Left renal cortex interstitium (tissue), 4 donors: ENCODE measurements around the gene FTL. TPM values are rescaled to one million over a fixed set of nuclear protein-coding genes. Genes with fewer than 3 reads are reported as not detected.

ENCODE experiments used
- DNase-seq, 4 donors: peaks; one replicate each; pipeline ENCODE4 v3.0.0-alpha.2; 2013; ENCODE audit warnings: low read depth in 4 of 4, low spot score in 2 of 4, missing footprints in 1 of 4
- polyA plus RNA-seq, 4 donors: library from polyadenylated mRNA; unstranded; fragments of 120-200 nt; gene quantifications; one replicate each; pipeline ENCODE4 v1.2.1, GENCODE V29; 2013; ENCODE audit not compliant: insufficient read length in 4 of 4

FTL gene
- polyA plus RNA-seq, 4 donors = 2,498 to 2,845 (median 2,570) TPM

GRCh38 chr19:48945415-48945814 is 19.7 kb upstream of the FTL start:
- DNase-seq = no peak

- no peak for DNase-seq
Observed at GRCh38 chr19:48945817-48946216, 19.3 kb upstream of the FTL start.

- DNase-seq = no peak
Observed at GRCh38 chr19:48946463-48947257, 18.4 kb upstream of the FTL start.

GRCh38 chr19:48947258-48947542 is 17.9 kb upstream of the FTL start:
- DNase-seq = no peak

GRCh38 chr19:48950159-48950558 is 14.9 kb upstream of the FTL start:
- no peak for DNase-seq

DNA sequence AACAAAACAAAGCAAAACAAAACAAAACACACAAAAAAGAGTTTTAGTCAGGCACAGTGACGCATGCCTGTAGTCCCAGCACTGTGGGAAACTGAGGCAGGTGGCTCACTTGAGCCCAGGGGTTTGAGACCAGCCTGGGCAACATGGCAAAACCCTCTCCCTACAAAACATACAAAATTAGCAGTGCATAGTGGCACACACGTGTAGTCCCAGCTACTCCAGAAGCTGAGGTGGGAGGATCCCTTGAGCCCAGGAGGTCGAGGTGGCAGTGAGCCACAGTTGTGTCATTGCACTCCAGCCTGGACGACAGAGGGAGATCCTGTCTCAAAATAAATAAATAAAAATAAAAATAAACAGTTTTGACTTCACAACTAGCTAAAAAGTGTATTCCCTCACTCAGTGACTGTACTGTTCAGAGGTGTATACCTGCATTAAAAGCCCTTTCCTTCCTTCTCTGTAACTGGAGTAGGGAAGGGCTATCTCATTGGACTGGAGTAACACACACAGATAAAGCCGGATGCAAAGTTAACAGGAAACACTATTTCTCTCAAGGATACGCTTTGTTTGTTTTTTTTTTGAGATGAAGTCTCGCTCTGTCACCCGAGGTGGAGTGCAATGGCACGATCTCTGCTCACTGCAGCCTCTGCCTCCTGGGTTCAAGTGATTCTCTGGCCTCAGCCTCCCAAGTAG is 14.1 kb upstream of the FTL start:
- DNase-seq = no peak

DNA sequence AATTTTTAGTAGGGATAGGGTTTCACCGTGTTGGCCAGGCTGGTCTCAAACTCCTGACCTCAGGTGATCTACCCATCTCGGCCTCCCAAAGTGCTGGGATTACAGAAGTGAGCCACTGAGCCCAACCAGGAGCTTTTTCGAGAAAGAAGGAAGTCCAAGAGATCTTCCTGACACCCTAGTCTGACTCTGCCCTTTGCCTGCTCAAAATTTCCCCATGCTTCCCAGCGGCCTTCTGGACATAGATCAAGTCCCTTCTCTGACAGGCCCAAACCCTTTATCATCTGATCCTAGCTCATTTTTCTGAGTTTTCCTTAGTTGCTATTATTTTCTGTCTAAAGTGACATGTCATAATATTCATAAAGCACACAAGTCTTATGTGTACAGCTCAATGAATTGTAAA is 12.0 kb upstream of the FTL start:
- DNase-seq = no peak

DNA sequence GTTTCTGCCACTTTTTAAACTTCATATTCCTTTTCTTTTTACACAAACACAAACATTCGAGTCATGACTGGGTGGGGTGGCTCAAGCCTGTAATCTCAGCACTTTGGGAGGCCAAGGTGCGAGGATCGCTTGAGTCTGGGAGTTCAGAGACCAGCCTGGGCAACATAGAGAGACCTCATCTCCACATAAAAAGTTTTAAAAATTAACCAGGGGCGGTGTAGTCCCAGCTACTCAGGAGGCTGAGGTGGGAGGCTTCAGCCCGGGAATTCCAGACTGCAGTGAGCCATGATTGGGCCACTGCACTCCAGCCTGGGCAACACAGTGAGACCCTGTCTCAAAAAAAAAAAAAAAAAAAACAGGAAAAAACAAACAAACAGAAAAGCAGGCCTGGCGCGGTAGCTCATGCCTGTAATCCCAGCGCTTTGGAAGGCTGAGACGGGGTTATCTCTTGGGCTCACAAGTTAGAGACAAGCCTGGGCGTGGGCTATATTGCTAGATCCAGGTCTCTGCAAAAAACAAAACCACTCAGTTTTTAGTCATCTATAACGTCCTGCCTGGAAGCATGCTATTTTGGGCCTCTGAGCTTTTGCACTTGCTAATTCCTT is 11.0 kb upstream of the FTL start:
- DNase-seq = no peak

- DNase-seq = peak in 3 of 4 donors; percentile 68 to 93 (median 87)
Observed at GRCh38 chr19:48954595-48955307, 10.4 kb upstream of the FTL start, which contains the start of gene BAX. Gene BAX, plus strand, starts transcription at chr19:48954875. Its CDS starts 54 bp downstream, at chr19:48954929.

- no peak for DNase-seq
Observed at GRCh38 chr19:48955308-48955958, 9.7 kb upstream of the FTL start.

- no peak for DNase-seq
Observed at GRCh38 chr19:48958006-48958405, 7.1 kb upstream of the FTL start.

- DNase-seq = no peak
Observed at GRCh38 chr19:48959341-48960239, 5.5 kb upstream of the FTL start.

DNA sequence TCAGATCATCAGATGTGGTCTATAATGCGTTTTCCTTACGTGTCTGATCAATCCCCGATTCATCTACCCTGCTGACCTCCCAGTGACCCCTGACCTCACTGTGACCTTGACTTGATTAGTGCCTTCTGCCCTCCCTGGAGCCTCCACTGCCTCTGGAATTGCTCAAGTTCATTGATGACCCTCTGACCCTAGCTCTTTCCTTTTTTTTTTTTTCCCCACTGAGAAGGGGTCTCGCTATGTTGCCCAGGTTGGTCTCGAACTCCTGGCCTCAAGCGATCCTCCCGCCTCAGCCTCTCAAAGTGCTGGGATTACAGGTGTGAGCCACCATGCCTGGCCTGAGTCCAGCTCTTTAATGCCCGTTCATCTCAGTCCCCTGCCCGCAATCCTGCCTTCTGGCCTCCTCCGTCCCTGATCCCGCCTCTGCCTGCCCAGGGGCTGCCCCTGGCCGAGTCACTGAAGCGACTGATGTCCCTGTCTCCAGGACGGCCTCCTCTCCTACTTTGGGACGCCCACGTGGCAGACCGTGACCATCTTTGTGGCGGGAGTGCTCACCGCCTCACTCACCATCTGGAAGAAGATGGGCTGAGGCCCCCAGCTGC is 4.0 kb upstream of the FTL start:
- no peak for DNase-seq

DNA sequence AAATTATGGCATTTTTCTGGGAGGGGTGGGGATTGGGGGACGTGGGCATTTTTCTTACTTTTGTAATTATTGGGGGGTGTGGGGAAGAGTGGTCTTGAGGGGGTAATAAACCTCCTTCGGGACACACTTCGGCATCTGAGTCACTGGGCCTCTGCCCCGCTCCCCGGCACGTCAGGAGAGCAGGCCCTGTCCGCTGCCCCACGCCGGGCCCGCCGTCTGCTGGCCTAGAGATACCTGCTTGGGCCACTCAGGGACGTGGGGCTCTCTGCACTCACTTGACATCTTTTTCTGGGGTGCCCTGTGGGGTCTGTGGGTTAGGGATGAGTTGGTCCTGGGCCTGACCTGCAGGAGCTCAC is 3.5 kb upstream of the FTL start:
- DNase-seq = no peak

GRCh38 chr19:48962029-48962848 is 2.9 kb upstream of the FTL start:
- DNase-seq = no peak

- no peak for DNase-seq
Observed at GRCh38 chr19:48962849-48963165, 2.3 kb upstream of the FTL start.

- DNase-seq = no peak
Observed at GRCh38 chr19:48963371-48964204, 1.5 kb upstream of the FTL start.
